KBM-7 (cell line): ENCODE measurements around the gene CCDC148.

Experiments used
- DNase-seq: peaks from one replicate; pipeline ENCODE4 v3.0.0-alpha.2; 2015
- in situ Hi-C: fragments of 300-500 bp; cut with MboI; formaldehyde crosslinking; loops from 2 replicates; pipeline ENCODE4 v1.14.3; 2020; ENCODE audit warnings: low sequenced_read_pairs, low pct_unique_long_range_greater_than_20kb, mixed read lengths

The CCDC148 gene

GRCh38 chr2:158153270-158154015 lies 303.1 kb downstream of the CCDC148 start:
- in situ Hi-C loops = no loop called here

GRCh38 chr2:158144914-158145625 lies 311.5 kb downstream of the CCDC148 start:
- no peak for DNase-seq
- in situ Hi-C loops = no loop called here

More at GRCh38 chr2:158153270-158154015, 303.1 kb downstream of the CCDC148 start:
- no peak for DNase-seq

- no peak for DNase-seq
- in situ Hi-C loops = no loop called here
Measured at GRCh38 chr2:158143703-158144360, 312.7 kb downstream of the CCDC148 start.

GRCh38 chr2:158142568-158143332 lies 313.8 kb downstream of the CCDC148 start:
- in situ Hi-C loops = no loop called here
- DNase-seq = peak; percentile 85

DNA sequence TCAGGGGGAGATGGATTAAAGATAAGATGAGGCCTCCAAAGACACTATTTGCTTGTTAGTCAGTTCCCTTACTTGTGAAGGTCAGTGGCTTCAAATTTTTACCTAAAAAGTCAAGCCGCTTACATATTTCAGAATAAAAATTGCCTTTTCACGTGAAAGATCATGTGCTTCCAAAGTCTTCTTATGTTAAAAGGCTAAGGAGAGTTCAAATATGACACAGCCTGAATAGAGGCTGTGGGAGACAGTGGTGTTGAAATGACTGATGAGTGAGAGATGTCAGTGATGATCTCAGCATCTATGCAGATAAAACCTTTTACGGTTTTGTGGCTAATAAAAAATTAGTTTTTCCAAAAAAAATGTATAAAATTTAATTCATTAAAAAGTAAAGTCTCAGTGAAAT lies 314.4 kb downstream of the CCDC148 start:
- no peak for DNase-seq
- in situ Hi-C loops = no loop called here

GRCh38 chr2:158140201-158140600 lies 316.4 kb downstream of the CCDC148 start:
- in situ Hi-C loops = no loop called here
- DNase-seq = no peak

DNA sequence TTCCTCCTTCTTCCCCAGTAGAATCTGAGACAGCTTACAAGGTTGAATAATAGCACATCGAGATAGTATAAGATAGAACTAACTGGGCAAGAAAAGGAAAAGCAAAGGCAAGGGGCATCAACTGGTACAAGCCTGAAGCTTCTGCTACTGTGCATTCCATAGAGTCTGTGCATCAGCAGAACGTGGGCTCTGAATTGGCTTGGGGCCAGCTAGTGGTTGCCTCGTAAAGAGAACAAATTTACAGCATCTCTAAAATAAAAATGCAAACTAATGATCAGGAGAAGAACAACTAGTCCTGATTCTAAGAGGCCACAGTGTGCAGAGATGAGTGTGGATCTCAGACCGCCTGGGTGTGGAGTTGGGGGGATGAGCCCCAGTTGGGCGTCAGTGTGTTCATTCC lies 318.3 kb downstream of the CCDC148 start:
- no peak for DNase-seq
- in situ Hi-C loops = no loop called here

DNA sequence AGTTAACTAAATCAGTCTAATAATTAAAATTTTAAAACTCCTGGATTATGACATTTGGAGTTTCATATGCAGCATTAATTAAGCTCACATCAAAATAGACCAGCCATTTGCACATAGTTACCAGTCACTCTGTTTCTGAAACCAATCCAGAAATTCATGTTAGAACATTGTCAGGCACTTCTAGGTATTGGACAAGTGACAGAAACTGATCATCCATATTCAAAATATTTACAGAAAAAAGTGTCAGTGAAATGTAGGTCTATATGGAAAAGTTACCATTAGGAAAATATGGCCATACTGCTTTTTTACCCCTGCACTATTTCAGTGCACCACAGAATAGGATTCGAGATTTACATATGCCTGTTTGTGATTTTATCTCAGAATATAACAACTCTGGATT lies 321.5 kb downstream of the CCDC148 start:
- DNase-seq = no peak
- in situ Hi-C loops = no loop called here

DNA sequence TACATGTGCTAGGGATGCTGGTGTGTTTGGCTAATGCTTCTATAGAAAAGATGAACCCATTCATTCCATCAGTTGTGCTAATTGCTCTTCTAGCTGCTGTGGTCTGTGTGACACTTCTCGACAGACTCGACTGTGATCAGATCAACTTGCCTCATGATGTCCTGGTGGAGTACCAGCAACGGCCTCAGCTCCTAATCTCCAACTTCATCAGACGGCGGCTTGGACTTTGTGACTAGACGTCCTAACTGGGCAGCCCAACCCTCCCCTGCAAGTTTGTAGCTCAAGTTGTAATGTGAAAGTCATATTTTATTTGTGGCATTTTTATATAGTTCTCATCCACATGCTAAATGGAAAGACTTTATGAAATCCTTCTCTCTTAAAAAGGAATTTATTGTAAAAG lies 321.9 kb downstream of the CCDC148 start:
- DNase-seq = no peak
- in situ Hi-C loops = no loop called here

DNA sequence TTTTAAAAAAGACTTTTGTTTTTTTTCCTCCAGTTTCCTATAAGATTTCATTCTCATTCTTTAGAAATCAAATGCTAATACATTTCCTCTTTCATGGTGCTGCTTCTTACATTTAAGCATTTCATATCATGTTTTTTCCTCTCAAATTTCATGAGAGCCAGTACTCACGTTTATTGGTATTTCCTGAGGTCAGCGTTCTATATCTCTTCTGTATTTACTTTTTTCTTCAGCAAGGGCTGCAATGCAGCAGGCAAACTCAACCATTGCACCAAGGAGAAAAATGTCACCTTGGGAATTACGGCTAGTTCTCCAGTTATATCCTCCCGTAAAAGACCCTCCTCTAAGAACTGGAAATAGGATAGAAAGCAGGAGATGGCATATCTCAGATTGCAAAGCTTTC lies 322.5 kb downstream of the CCDC148 start:
- in situ Hi-C loops = no loop called here
- no peak for DNase-seq

DNA sequence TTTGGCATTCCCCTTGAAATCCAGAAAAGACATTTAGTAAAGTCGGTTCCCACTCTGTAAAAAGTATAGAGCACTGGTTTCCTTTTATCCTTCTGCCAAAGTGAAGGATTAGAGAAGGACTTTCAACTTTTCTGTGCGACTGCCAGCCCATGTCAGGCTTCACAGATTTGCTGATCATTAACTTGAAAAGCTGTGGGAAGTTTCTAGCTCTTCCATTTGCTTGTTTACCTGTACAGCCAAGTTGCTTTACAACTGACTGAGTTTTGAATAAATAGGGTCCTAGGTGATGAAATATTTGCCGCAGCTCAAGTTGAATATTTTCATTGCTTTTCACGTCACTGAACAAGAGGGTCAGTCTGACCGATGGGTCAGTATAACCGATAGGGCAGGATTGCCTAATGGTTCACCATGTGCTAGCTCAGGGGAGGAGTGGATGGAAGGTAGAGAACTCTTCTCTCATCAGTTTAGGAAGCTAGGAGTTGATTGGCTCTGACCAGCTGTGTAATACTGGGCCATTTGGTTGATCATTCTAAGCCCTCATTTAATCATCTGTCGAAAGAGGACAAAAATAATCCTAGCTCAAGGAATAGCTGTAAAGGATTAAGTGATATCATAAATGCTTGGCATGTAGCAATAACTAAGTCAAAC lies 324.5 kb downstream of the CCDC148 start:
- no peak for DNase-seq
- in situ Hi-C loops = no loop called here

DNA sequence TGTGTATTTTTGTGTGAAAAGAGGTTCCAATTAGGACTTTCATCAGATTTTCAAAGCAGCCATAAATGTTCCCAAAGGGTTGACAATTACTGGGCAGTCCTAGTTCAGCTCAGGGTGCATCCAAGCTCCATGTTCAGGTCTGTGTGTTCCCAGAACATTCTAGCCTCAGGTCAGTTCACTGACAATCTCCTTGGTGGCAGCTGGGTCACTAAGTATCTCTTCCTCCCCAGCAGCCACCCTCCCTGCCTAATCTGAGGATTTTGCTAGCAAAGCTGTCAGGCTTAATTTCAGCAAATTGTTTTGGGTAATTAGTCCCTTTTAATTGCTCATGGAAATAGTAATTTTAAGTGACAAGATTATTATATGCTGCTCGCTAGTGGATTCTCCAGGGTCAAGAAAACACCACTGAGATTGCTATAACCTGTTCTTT lies 325.1 kb downstream of the CCDC148 start:
- in situ Hi-C loops = no loop called here
- no peak for DNase-seq

GRCh38 chr2:158130832-158131473 lies 325.6 kb downstream of the CCDC148 start:
- no peak for DNase-seq

GRCh38 chr2:158129037-158129436 lies 327.5 kb downstream of the CCDC148 start:
- in situ Hi-C loops = no loop called here
- no peak for DNase-seq

More at GRCh38 chr2:158130832-158131473, 325.6 kb downstream of the CCDC148 start:
- in situ Hi-C loops = no loop called here

GRCh38 chr2:158128168-158128973 lies 328.2 kb downstream of the CCDC148 start:
- no peak for DNase-seq
- in situ Hi-C loops = no loop called here

DNA sequence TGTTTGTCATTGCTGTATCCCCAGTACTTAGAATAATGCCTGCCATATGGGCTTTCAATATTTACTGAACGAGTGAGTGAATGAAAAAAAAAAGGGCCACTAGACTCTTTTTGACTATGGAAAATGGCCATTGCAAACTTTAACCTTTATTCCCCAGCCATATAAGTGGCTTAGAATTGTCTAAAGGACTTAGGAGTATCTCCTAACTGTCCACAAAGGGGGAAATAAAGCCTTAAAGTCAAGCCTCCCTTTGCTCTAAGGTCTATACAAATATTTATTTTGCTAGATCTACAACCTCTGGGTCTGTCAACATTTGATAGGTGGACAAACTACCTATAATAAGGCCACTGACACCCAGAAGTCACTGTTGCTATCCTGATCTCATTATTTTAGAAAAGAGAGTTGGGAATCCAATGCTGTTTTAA lies 329.2 kb downstream of the CCDC148 start:
- in situ Hi-C loops = no loop called here
- no peak for DNase-seq

DNA sequence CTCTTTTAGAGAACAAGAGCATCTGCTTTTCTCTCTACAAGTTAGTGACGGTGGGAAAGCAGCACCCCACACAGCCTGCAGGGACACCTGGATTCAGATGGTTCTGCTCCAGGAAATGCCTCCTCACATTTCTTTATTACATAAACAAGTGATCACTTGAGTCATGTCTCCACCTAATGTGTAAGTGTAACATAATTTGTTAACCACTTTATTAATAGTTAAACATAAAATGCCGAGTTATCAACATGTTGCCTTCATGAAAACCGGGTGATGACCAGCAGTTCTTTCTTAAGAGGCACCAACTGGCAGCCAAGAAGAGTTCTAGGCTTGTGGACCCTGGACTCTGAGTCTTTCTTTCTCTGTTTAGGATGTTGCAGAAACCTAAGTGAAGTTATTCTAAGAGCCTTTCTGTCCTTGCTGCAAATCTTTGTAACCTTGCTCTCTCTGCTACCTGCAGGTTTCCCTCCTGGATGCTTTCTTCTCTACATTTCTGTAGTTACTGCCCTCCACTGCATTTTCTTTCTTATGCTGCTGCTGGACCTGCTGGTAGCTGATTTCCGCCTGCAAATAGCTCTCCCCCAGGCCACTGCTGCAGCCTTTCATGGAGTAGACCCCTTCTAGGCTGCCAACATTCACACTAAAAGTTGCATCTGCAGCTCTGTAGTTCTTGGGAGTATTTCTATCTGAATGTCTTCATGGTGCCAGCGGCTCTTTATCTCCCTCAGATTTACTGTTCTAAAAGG lies 330.6 kb downstream of the CCDC148 start:
- DNase-seq = no peak

More for the DNA sequence above, 330.6 kb downstream of the CCDC148 start:
- in situ Hi-C loops = no loop called here
